ENCODE results near the gene PTPRG.

PTPRG gene

DNA sequence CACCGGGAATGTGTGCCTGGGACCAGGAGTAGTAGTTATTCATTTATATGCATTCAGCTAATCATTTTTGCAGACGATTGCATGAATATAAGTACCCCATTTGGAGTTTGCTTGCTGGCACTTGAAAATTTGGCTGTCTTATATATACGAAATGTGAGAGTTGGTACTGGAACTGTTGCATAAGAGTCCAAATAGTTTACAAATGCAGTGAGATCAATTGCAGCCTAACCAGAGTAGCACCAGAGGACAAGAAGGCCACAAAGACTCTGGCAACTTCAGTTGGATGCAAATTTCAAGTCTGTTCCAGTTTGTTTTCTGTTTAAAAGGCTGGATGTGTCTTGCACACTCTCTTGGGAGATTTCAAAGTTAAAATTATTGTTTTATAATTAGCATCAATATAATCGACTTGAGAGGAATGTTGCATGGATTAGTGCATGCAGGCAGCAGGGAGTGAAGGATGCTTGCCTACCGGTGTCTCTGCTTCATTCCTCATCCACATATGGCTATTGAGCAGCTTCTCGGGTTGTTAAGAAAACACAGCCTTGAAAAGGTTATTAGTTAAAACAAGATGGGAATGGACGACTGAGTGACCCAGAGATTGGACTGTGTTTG, 213.0 kb downstream of the PTPRG start:
- DNase-seq: no peak

DNA sequence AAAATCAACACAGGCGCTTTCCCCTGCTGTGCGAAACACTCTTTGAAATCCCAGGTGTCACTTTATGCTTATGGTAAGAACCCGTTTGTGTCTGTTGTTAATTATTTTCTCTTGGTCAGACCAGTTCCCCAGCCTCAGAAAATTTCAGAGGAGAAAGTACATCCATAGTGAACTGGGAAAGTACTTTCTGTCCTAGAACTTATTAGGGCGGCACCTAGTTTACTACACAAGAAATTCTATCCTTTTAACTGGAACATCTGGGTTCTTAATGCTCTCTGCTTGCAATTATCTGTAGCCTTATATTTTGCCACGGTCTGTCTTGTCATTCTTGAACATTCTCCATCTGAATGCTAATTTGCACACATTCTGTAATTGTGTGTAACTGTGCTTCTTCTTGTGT, 215.0 kb downstream of the PTPRG start:
- DNase-seq: no peak

DNA sequence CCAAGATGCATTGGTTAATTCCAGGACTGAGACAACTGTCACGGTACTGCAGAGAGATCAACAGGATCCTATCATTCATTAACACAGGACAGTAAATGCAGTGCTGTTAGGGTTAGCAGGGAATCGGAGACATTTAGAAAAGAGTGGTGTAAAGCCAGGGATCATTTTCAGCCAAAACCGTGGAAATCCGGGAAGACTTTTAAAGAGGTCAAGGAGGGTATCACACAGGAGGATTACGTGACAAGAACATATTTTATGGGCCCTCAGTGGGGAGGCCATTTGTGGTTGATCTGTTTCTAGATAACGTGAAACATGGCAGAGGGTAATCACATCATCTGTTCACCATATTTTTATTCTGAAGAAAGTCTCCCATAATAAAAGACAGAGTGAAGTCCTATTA, 216.1 kb downstream of the PTPRG start:
- no peak for DNase-seq

DNA sequence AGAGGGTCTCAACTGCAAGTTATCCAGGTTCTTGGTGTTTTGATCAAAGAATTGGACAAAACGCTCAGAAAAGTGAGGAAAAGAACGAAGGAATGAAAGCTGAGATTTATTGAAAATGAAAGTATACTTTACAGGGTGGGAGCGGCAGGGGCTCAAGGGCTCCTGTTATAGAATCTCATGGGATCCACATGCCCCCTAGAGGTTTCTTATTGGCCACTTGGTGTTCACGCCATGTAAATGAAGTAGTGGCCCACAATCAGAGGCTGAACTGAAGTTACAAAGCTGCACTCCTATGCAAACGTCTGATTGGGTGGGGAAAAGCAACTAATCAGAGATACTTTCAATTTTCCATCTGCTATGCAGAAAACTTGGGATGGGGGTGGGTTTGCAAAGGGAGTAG, 216.7 kb downstream of the PTPRG start:
- DNase-seq: no peak

DNA sequence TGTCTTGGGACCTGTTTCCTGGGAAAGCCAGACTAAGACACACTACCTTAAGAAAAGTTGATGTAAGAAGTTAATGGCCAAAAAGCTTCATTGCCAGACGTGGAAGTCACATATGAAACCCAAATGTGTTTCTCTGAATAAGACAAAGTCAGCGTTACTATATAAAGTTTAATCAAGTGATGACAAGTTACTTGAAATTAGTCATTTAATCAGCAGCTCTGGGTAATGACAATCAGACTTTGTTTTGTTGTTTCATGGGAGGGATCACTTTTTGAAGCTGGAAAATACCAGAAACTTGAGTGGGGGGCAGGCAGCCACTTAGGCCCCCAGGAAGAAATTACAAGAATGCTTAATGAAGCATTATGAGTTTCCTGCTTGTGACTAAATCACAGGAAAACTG, 218.6 kb downstream of the PTPRG start:
- DNase-seq: no peak

DNA sequence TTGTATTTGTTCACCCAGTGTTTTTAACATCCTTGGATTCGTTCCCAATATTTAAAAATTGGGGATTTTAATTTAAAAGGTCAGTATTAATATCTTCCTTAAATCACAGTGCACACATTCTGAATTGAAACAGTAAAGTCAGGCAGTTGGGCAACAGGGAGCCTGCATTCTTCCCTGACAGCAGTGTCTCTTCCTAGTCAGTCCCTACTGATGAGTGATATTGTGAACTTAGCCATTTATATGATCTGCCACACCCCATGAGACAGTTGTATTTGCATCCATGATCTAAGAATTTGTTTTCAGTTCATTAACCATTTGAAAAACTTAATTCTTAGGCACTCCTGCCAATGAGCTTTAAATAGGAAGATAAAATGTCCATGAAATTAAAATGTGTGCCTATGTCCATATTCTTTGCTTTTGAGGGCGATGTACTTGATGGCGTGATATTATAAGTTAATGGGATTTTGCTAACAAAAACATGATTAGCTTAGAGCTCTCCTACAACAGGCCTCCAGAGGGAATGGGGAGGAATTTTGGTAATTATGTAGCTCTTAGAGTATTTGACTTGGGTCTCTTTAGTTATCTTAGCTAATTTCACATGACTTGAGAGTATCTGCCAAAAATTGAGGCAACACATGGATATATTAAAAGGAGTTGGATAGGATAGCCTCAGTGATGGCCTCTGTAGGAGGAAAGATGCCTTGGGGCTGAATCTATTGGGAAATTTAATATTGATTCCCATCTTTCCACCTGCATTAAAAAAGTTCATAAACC, 219.3 kb downstream of the PTPRG start:
- no peak for DNase-seq

DNA sequence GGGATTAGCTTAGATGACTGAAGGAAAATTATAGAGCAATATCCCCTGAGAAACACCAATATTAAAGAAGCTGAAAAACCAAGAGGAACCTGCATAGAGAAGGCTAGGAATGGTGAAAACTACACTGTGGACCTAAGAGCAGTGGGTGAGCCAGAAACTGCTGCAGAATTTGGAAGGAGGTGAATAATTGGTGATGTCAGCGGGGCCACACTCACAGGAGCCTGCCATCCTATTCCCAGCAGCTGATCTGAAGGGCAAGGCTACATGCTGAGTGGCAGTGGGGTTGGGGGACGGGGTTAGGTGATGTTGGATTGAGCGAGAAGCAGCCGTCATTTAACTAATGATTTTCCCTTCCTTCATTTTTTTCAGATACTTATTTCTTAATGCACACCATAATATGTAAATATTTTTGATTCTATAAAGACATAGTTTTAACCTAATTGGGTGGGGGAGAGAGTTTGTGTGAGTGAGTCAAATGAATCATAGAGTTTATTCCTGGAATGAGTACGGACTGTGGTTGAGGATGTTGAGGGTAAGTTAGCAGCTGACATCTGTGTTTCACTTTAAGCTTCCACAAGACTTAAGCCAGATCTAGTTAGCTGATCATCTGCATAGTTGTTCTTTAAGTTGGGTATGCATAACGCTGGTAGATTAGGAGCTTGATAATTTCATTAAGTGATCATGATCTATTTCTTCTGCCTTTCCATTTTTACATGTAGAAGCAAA, 222.8 kb downstream of the PTPRG start:
- no peak for DNase-seq

DNA sequence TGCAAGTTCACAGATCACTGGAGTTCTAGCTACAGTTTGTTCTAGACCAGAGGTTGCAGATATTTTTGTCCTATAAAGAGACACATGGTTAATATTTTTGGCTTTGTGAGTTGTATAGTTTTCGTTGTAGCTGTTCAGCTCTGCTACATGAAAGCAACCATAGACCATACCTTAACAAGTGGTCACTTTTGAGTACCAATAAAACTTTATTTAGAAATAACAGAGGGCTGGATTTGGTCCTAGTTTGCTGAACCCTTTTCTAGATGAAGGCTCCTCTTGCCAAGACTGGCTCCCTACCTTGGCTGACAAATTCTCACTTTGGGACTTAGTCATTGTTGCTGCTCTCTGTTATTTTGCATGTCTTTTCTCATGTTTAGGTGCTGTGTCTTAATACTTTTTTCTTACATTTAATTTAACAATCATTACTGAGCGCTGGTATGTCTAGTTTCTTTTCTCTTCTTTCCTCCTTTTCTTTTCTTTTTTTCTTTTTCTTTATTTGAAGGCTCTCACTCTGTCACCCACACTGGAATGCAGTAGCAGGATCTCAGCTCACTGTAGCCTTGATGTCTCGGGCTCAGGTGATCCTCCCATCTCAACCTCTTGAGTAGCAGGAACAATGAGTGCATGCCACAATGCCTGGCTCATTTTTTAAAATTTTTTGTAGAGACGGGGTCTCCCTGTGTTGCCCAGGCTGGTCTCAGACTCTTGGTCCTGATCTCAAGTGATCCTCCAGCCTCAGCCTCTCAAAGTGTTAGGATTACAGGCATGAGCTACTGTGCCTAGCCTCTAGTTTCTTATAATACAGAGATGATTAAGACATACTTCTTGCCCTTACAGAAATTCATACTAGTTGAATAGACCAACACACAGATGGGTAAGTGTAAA, 227.5 kb downstream of the PTPRG start:
- no peak for DNase-seq

DNA sequence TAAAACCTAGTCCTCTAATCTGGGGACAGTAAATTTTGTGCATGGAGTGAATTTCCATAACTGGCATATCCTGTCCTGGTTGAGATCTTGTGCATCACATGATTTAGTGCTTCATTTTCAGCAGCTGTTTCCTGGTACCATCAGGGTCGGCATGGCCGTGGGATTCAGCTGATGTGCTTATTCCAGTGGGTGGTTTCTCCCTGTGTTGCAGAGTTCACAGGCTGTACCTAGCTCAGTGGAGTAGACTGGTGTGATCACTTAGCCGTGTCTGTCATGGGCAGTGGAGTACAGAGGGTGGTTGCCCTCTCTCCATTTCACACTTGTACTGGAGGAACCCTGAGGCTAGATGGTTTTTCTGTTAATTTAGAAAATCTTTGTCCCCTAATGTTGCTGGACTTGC, 228.5 kb downstream of the PTPRG start:
- DNase-seq: no peak

DNA sequence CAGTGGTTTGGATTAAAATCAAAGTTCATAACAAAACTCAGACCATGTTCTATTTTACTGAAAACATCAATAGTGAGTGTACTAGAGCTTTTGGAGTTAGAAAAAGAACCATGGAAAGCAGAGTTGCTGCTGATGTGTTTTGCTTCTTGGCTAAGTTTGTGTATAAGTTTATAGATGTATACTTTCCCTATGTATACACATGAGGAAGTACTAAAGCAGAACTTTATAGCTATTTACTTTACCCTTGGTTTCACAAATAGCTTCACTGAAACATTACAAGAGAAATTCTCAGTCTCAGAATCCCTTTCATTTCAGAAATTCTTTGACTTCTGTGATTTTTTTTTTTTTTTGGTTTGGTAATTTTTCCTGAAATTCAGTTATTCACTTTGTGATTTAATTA, 229.0 kb downstream of the PTPRG start:
- DNase-seq: no peak

DNA sequence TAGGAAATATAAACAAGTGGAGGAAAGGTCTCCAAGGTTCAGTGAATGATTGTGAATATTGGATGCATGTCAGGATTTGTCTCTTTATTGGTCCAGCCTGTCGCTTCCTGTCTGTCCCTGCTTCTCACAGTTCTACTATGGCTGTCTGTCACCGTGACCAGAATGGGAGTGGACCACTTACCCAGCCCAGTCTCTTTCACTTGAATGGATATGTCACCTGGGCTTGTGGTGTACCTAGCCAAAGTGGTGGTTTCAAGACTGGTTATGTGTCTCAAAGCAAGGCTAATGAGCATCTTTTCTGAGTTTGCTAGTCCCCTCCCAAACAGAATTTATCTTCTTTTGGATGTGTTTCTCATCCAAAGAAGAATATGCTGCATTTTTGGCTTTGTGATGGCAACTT, 231.7 kb downstream of the PTPRG start:
- no peak for DNase-seq

DNA sequence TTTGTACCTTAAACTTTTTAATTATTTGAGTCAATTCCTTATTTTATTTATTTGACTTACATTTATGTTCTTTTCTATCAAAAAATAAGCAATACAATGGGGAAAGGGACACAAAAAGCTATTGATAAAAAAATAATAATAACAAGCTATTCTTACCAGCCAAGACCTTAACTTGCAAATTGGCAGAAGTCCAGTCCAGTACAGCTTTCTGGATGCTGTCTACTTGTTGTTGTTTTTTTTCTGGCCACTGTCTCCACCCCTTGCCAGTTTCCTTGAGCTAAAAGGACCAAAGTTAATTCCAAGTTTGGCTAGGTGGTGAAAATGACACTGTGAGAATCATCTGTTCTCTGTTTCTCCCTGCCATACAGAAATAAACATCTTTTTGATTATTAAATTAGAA, 232.2 kb downstream of the PTPRG start:
- DNase-seq: no peak

DNA sequence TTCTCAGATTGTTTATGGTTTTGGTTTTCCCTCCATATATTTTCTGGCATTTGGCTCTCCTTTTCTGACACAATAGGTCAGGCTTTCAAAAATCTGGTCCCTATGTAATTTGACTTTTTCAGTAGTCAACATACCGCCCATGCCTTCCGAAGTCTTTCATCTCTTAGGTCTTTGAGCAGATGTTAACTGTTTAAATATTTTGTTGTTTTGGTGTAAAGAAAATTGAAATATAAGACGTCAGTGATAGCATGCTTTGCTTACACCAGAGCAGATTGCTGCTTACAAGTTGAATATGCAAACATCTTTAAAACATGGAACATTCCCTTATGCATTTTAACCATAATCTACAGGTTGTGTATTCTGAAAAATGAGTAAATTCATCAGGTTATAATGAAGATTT, 233.0 kb downstream of the PTPRG start:
- no peak for DNase-seq

DNA sequence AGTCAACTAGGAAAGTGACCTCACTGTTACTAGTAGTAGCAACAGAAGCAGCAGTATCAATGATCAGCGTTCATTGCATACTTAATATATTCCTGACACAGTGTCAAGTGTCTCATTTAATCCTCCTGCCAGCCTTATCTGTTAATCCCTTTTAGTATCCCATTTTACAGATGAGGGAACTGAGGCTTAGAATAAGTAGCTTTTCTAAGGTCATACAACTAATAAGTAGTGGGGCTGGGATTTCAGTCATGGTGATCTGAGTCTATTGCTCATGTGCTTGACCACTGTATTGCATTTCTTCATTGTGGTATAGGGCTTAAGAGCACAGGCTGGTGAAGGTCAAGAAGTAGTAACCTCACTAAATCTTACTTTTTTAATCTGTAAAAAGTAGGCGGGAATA, 233.6 kb downstream of the PTPRG start:
- DNase-seq: no peak

DNA sequence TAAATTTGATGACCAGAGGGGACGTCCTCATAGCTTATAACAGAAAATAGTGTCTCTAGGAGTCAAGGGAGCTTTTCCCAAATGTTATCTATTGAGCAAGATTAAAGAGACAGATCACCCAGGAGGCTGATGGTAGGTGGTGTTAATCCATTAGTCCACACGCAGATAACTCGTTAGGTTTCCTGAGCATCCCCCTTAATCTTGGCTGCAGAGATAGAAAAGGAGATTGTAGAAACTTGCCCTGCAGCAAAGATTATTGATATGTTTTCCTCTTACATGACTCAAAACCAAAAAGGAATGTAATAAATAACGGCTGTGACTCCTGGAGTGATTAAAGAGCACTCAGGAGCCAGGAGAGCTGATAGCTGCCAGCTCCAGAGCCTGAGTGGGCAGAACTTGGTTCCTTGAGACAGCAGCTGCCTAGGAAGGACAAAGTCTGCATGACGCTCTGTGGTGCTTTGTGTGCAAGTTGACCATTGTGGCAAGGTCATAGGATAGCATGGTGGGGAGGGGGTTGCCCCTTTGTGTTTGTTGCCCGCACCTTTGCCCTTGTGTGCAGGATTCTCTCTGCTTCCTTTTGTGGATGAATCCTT, 234.8 kb downstream of the PTPRG start:
- no peak for DNase-seq

DNA sequence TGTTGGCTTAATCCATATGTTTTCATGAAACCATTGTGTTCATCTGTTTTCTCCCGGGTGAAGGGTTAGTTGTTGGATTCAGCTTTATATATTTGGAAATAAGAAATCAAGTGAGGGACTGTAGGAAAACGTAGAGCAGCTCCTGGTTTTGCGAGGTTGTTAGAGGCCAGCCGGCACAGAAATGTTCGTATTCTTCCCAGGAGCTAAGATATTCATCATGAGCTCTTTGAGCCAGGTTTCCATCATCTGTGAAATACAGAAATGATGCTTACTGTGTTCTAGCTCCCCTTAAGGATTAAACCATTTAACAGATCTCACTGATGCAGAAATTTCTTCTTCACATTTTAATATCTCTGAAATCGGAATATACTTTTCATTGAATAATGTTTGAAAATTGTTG, 235.5 kb downstream of the PTPRG start:
- no peak for DNase-seq

DNA sequence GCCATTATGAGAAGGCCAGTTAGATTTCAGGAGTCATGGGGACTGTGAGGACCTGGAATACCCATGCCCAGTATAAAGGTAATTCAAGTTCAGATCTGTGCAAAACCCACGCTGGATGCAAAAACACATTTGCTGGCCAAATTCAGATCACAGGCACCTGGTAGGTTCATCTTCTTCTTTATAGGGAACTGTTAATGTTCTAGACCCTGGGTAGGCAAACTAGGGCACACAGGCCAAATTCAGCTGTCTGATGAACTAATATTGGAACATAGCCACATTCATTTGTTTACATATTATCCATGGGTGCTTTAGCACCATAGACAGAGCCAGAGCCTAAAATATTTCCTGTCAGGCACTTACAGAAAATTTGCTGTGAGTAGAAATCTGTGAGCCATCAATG, 241.4 kb downstream of the PTPRG start:
- no peak for DNase-seq

DNA sequence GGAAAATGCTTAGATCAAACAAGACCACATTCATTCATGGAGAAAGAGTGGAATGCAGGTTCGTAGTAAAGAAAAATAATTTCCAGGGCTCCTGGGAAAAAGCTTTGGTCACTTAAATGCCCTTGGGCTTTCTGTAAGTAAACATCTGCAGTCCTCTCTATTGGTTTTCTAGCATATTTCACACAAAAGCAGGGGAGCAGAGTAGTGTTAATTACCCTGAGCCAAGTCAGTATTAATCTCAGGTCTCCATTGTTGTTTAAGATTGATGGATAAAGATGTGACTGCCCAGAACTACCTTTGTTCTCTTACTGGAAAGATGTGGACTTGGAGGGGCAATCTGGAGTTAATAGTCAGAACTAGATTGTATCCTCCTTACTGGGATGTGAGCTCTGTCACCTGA, 242.6 kb downstream of the PTPRG start:
- no peak for DNase-seq

DNA sequence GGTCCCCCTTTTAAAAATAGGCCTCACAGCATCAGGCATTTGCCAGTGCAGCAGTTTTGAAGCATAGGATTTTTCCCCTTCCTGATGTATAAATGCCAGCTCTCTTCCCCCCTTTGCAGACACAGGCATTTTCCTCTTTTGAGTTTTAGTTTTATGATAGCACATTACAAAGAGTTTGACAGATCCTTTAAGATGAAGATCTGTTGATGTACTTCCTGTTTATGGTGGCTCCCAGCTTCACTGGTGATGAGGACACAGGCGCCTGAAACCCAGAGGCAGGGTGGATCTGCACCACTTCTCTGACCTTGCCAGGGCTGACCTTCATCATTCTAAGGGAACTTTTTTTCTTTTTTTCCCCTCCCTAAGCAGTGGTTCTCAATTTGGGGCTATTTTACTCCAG, 243.4 kb downstream of the PTPRG start:
- DNase-seq: no peak

DNA sequence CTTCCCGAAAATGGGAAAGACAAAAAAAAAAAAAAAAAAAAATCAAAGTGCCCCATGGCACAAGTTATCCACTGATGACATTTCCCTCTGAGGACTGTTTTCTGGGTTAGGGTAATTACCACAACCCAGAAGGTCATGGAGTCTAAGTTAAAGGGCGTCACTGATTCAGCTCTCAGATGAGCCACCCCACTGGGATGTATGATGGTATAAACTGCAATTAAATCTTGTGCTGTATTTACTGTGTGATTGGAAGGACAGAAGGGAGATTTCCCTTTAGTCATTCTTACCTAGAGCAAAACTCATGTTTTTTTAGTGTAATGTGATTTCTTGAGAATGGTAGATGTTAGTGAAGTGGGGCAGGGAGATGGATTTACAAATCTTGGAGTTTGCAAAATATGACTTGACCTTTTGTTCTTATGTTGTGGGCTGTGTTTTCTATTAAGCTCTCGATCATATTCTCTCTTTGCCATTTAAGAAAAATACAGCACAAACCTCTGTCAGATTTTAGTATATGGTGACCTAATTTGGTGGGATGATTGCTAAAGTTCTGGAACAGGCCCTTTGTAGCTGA, 244.2 kb downstream of the PTPRG start:
- DNase-seq: no peak

DNA sequence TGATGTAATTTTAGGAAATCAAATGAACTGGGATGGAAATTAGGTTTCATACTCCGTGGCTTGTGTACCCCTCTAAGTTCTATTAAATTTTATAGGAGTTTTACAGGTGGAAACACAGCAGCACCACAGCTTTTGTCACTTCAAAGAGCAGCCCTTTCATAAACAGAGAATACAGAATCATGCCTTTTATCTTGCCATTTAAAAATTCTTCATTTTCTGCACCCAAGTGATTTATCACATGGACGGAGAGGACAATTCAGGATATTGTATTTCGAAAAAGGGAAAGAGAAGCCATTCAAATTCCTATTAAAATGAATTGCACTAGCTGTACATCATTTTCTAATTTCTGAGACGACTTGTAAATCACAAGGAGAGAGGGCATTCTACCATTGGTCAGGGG, 245.4 kb downstream of the PTPRG start:
- DNase-seq: no peak

DNA sequence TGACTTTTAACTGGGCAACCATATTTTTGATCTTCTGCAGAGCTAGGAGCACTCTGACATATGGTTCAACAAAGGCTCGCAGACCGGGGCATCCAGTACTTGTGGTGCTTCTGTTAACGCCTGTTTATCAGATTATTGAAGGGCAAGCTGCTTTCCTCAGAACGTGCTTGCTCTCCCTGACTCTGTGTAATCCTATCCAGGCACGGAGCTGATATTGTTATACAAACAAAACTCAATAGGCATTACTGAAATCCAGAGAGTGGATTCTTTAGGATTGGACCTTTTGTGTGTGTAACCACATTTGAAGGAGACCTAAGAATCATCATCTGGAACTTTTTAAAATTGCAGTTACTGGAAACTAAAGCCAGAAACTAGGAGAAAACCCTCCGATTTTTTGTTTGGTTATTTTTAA, 246.5 kb downstream of the PTPRG start:
- no peak for DNase-seq

DNA sequence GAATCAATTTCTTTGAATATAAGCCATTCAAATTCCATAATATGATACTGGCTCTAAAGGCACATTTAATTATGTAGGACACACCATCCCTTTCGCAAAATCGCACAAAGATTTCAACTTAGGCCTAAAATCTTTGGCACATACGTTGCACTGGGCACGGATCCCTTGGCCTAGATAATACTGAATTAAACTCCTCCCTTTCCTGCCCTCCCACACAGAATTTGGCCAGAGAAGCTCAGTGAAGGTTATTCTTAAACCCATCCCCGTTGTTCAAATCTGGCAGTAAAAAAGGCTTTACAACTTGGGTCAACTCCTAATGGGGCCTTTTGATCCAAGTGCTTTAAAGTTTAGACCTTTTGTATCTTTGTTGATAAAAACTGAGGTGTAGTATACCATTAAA, 247.2 kb downstream of the PTPRG start:
- no peak for DNase-seq
